Ammon's horn (tissue), 1 donor: Measurements from ENCODE around the gene SYS1.
"Not testable (repeated sequence)": the region's sequence is repeated elsewhere in the genome, so short reads cannot be mapped to it uniquely, and the experiment has no call there.

Experiments used
- DNase-seq: peaks from one replicate; pipeline ENCODE4 v3.0.0-alpha.2; 2016; ENCODE audit warnings: low spot score

The SYS1 gene

DNA sequence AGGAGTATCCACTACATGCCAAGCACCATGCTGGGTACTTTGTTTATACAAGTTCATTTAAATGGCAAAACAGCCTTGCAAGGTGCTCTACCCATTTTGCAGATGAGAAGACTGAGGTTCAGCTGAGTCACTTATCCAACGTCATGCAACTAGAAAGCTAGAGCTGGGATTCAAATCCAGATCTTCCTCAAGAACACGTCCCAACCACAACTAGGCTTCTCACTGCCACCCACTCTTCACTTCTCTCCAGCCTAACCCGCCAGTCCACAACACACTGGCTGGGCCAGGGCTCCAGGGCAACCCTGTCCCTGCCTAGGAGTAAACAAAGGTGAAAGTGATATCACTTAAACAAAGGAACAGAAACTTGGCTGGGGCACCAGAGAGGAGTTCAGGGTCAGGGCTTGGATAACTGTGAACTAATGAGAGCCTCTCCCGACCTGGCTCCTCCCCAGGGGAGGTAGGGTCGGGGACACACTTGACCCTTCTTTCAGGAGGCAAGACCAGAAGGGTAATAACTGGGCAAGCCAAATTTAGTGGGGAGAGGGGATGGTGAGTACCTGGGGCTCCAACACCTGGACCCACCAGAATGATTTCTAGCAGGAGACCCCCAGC, 22.6 kb upstream of the SYS1 start:
- DNase-seq, result no peak

DNA sequence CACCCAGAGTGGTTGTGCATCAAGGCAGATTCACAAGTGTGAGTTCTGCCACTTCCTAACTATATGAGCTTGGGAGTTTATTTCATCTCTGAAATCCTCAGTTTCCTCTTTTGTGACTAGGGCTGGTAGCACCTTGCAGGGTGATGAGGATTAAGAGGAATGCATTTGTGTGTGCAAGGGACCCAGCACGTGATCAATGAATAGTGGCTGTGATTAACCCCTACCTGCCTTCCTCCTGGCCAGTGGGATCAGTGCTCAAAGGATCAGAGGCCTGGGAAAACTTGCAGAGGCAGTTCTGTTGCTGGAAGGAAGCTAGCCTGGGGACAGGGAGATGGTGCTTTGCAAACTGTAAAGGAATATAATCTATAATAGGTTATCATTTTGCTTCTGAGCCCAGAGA, 22.0 kb upstream of the SYS1 start:
- DNase-seq, result no peak

DNA sequence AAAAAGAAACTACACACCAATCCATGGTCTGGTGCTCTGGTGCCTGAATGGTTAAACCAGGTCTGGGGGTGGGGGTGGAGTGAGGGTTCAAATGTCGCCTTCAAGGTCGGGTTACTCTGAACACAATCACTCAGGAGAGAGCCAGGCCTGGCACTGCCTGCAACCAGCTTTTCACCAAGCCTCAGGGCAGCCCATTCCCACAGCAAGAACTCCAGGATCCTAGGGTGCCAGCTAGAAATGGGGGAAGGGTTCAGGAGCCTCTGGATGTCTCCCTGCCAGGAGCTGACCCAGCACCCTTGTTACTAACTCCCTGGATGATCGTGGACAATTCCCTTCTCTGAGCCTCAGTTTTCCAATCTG, 21.4 kb upstream of the SYS1 start:
- no peak for DNase-seq

DNA sequence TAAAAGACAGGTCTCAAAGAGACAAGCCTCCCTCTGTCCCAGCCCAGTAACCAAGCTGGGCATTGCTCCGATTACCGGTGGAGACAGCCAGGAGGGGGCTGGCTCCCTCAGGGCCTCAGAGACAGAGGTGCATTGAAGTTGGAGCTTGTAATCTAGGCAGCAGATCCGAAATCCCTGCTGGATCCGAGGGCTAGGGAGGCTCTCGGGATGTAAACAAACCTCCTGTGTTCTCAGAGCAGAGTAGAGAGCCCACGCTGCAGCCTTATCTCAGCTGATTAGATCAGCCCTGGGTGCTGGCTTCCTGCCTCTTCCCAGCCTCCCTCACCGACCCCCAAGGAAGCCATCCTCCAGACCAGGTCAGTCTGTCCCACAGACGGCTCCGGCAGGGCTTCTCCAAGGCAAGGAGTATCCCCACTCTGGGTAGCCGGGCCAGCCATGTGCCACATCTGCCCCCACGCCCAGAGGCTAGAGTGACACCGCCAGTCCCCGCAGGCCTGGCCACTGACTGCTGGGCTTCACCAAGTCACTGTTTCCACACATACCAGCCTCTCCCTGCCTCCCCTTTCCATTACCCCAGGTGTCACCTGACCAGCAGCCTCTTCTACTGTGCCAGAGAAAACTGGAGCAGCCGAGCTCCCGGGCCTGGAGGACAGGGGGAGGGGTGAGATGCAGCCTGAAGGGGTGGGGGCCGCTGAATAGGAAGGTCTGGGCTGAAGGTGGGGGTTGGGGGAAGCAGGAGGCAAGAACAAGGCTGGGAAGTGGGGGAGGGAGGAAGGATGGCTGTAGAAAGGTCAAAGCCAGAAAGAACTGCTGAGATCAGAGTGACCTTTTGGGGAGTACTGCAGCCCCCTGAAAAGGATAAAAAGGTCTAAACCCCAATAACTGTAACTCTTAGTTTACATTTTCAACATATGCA, 20.8 kb upstream of the SYS1 start:
- peak; percentile 66 for DNase-seq

DNA sequence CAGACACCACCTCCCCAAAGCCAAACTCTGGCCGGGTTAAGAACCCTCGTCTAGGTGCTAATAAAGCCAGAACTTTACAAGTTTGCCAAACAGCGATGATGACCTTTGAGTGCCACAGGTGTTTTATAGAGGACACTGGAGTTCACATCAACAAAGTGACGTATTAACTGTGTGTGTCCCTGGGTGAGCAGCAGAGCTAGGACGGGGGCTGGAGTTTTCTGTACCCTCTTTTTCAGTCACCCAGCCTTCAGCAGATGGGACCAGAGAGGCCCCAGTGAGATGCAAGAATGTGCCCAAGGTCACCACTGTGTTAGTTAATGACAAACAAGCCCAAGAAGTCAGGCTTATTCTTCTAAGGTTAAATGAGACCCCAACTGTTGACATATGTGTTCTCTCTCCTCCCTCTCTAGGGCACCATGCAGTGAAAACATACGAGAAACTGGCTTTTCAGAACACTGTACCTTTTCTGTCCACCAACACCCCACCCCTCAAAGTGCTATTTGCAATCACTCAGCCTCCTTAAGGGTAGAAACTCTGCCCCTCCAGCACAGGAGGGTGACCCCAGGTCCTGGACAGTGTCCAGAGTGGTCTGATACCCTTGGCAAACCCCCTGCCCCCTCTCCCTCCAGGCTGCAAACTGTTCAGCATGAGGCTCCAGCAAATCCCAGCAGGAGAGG, 20.0 kb upstream of the SYS1 start:
- no peak for DNase-seq

DNA sequence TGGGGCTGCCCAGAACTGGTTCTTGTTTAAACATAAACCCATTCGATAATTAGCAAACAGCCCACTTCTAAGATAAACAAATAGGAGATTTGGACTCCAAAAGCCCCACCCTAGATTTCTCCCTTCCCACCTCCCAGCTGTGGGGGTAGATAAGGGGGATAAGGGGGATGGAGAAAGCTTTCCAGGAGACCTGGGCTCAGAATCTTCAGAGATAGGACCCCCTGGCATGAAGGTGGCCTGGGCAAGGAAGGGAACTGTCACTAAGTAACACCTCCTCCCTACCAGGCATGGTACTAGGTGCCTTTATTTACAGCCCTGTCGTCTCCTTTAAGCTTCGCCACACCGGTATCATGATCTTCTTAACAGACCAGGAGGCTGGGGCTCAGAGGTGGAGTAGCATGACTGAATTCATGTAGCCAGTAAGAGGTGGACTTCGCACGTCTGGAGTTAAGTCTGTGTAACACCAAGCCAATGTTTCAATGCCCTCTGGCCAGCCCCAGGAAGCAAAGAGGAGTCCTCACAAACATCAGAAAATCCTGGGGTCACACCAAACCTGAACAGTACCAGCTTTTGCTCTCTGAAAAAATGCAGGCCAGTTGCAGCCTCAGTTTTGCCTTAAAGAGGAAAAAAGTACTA, 19.3 kb upstream of the SYS1 start:
- no peak for DNase-seq

DNA sequence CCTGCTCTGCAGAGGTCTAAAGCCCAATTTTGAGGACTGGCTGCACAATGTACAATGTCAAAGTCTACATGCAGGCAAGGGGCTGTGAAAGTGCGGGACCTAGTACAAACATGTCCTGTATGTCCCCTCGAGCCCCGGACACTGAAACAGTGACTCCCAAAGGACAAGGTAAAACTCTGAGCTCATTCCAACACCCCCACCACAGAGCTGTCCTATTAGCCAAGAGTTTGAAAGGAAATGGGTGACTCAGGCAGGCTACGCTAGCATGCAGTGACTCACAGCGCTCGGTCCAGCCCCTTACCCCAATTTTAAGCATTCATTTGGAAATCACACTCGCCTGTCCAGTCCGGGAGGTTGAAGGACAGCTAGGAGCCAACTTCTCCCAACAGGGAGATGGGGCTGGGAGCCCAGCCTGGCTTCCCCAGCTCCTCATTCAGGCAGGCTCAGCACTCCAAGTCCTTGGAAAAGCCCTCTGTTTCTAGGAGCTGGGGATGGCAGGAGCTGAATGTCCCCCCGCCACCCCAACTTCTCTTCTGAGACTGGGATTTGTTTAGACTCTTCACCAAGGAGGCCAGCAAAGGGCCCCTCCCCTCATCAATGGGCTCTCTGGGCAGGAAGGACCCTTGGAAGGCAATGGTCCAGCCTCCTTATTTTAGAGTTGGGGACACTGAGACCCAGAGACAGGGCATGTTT, 18.6 kb upstream of the SYS1 start:
- DNase-seq, result peak; percentile 65

DNA sequence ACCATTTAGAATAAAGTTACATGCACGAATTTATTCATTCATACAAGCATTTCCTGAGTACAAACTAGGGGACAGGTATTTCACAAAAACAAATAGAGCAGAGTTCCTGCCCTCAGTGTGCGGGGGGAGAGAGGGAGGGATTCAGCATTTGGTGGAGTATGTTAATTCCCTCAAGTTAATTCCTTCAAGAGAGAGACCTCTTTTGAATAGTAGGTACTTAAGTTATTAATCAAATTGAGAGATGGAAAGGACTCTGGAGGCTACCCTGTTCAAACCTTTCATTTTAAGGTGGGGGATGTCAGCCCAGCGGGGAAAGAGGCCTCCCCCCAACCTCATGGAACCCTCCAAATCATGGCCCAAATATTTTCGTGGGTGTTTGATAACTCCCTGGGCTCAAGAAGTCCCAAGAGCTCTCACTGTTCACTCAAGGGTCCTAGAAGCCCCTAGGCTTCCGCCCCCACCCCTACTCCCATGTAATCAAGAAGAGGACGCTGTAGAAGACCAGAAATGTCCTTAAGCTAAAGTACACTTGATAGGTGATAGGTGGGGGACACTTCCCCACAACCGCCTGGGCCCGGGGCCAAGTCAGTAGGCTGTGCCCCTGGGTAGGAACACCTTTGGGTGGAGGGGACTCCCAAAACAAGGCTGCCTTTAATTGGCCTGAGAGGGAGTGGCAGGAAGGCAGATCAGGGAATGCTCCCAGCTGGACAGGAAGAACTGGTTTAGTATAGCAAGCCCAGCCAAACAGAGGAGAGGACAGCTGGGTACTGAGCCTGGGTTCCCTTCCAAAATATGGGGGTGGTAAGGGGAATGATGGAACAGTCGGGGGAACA, 17.6 kb upstream of the SYS1 start:
- DNase-seq, result no peak

DNA sequence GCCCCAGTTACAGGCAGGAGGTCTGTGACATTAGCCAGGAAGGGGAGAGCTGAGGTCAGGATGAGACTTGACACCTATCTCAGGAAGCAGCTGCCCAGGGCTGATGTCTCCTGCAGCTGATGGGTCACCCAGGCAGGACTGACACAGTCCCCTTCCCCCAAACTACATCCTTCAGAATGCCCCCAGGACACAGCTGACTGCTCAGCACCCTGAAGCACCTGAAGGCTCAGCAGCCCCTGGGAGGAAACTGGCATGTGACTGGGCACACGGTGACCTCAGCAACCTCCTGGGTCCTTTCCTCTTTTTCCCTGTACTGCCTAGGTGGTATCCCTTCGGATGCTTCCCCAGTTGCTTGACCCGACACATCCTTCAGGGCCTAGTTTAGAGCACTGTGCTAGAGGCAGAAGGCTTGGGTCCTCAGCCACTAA, 16.7 kb upstream of the SYS1 start:
- DNase-seq, result no peak

DNA sequence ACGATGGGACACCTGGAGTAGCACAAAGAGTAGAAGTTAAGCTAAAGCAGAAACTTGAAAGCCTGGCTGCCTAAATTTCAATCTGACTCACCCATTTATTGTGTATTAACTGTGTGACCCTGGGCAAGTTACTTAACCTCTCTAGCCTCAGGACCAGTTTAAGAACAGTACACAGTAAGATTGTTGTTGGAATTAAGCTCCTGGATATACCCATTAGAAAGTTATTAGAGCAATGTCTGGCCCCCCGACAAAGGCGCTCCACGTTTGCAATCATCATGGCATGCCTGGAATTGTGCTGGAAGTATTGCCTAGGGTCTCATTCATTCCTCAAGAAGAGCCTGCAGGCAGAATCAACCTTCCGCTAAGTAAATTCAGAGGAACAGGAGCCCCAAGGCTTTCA, 16.1 kb upstream of the SYS1 start:
- no peak for DNase-seq

DNA sequence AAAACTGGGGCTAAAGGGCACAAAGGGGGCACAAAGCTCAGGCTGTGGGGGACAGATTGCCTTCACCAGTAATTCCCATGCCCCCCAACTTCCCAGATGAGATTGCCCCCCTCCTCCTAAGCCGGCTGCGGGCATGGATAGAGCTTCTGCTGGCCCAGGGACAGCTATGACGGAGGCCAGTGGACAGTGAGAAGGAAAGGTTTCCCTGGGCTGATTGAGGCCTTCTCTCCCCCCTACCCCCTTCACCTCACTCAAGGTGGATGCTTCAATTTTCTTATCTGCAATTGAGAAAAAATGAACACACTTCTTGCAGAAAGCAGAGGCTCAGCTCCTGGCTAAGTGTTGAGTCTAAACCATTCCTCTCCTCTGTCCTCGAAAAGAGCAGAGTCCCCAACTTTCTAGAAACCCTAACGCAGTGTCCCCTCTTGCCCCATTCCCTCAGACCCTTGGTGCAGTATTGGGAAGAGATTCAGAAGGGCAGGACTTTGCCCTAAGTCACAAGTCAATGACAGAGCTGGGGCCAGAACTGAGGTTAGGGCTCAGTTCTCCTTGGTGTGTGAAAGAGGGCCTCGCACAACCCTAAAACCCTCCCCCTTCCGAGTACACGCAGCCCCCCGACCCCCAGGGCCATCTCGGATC, 15.5 kb upstream of the SYS1 start:
- DNase-seq, result no peak

DNA sequence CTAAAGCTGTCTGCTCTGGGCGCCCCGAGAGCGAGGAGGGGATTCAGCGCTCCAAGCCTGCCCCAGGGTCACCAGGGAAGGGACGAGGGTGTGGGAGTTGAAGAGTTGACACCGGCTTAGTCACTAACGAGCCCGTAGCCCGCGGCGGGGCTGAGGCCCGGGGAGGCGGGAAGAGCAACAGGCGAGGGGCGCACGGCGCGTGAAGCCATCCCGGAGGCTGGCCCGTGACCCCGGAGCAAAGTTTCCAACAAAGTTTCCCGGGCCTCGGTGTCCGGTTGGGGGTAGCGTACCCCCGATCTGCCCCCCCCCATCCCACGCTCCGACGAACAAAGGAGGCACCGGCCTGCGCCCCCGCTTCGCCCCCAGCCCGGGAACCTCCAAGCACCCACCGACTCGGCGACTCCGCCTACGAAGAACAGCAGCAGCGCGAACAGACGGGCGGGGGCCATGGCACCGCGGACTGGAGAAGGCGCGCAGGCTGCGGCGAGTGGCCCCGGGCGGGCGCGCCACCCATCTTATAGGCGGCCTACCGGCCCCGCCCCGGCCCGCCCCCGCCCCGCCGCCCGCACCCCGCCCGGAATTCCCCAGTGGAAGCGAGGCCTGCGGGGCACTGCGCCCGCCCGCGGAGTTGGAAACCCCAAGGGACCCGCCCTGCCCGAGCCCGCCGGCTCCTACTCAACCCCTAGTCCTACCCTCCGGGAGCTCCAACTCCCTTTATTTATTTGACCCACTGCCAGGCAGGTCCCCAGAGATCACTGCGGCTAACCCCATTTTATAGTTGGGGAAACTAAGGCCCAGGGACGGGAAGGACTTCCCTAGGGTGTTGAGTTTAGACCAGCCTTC, 14.8 kb upstream of the SYS1 start, which contains the start of gene SDC4:
SDC4 (minus strand) TSS at position 489 of the 843 bp plus-strand sequence; CDS start at position 449, 40 bp downstream.
- peak; percentile 51 for DNase-seq

DNA sequence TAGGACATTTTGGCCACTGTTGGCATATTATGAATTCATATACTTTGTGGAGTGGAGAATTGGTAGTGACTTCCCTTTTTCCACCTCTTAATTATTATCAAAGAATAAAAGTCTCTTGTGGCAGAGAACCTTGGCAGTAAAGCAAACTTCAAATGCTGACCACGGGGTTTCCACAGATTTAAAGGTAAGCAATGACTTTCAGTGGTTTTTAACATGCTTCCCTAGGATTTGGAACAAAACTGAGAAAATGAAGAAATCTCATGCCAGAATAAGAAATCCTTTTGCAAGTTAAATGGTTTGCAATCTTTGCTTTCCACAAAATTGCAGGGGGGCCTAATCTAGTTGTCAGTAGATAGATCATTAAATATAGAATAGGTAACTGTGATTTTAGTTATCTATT, 12.7 kb upstream of the SYS1 start:
- DNase-seq, result no peak

DNA sequence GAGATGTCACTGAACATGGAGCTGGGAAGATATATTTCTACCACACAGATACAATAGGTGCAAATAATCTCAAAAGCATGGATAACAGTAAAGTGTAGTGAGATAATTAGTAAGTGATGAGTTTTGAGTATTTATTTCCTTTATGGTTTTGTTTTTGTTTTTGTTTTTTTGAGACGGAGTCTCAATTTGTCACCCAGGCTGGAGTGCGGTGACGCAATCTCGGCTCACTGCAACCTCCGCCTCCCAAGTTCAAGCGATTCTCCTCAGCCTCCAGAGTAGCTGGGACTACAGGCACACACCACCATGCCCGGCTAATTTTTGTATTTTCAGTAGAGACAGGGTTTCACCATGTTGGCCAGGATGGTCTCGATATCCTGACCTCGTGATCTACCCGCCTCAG, 12.2 kb upstream of the SYS1 start:
- DNase-seq, result not testable (repeated sequence)

DNA sequence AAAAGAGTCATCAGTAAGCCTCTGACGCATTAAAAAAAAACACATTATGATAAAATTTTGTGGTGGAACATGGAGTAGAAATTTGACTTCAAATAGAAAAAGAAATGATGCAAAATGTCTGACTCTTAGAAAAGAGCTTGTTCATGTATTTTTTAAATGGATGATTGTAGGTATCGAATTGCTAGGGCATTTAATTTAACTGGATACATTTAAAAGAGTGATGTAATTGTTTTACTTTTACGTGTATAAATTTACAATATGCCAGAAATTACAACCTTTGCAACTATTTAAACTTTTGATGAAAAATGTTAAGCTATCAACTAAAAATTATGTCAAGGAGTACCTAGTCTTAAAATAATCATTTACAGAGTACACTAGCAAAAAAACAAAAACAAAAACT, 10.2 kb upstream of the SYS1 start:
- DNase-seq, result no peak

DNA sequence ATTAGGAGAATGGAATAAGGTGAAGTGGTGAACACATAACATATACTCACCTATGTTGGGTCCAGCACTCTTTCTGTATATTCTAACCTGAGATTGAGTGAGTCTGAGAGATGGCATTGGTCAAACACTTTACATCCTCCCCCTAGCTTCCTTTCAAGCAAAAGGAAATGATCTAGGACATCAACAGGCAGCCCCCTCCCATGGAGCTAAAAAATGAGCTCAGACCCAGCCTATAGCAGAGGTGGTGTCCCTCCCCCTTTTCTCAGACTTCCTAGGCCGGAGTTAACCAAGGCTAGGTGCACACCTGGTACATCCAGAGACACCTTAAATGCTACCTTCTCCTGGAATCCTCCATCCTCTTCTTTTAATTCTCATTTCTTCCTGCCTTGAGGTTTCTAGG, 9.2 kb upstream of the SYS1 start:
- DNase-seq, result no peak

DNA sequence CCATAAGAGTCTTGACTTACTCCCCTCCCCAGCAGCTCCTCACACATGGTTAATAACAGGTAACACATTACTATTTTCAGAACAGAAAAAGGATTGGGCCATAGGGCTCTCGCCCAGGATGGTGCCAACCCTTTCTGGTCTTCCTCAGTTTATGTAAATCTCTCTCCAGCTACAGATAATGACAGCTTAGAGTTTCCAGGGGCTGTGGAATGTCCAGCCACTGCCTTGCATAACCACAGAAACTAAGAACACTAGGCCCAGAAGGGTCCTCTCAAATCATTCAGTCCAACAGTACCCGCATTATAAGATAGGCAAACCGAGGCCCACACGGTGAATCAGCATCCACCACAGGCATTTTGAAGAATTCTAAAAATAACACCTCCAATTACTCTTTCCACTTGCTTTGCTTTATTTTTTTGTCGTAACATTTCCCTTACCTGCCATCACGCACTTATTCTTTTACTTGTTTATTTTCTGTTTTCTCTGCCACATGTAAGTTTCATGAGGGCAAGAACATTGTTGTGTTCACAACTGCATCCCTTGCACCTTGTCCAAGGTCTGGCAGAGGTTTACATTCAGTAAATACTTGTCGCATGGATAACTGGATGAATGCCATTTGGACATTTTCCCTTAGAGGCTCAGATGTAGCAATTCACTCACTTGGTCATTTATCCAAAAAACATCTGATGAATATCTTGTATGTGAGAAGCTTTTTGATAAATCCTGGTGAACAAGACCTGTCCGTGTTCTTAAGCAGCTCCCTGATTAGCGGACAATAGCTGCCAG, 8.3 kb upstream of the SYS1 start:
- no peak for DNase-seq

DNA sequence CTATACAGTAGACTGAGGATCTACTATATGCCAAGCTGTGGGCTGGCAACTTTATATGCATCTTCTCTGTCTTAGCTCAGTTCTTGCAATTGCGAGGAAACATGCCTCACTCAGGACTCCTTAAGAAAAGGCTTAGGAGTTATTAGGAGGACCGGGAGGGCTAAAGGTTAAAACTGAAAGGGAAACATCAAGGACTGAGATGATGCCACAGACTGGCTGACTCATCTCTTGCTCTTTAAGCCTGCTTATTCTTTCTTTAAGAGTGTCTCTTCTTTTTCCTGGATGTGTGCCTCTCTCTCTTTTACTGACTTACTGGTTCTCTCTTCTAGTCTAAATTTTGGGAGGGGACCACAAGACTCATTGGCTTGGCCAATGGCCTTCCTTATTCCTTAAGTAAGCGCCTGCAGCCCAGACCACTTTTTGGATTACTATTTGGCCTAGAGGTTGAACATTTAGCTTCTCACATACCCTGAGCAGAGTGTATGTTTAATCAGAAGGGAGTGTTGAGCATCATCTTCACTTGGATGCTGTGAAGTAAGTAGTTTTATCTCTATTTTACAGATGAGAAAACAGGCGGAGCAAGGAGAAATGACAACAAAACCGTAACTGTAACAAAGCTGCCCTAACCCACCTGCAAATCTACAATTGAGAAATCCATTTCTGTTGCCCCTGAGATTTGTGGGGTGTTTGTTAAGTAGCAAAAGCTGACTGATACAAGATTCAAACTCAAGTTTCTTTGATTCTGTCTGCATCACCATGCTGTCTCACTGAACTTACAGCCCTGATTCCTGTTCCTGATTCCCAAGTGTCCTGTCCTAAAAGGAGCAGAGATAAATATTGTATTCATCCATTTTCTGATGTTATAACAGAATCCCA, 7.5 kb upstream of the SYS1 start:
- DNase-seq, result no peak
